Right ventricle myocardium inferior (tissue), 1 donor: ENCODE measurements around the gene FAM13A. TPM values are rescaled to one million over a fixed set of nuclear protein-coding genes. Genes with fewer than 3 reads are reported as not detected.

Source experiments
- ATAC-seq: fragments of 200-7000 bp; cut with Tn5 transposase; one replicate; pipeline ENCODE4 v1.9.1; 2020; ENCODE audit warnings: mild to moderate bottlenecking, moderate library complexity
- DNase-seq: peaks from one replicate; pipeline ENCODE4 v3.0.0; 2021; ENCODE audit errors: missing footprints
- intact Hi-C: fragments of 100-400 bp; cut with DNase I; formaldehyde crosslinking; loops from one replicate; pipeline ENCODE4 v1.11.0; 2022
- total RNA-seq: library from RNA; stranded (reverse); fragmentation: NEBNext Ultra II Directional; extraction: Animal tissue kit (Norgen Biotek cat#: 25700); gene quantifications from one replicate; pipeline ENCODE4 v1.2.1, GENCODE V29; 2021
- donor health status: DM: no; HTN: yes; CAD: no; lungs with severe emphysema.

Gene FAM13A
- total RNA-seq, 1 donor from 2014 or later, result 17.3 TPM

GRCh38 chr4:88975958-88976774, 80.8 kb downstream of the FAM13A start:
- DNase-seq (no peak), ATAC-seq (no peak)
- intact Hi-C loops, result no loop called here

GRCh38 chr4:88971536-88971935, 85.4 kb downstream of the FAM13A start:
- ATAC-seq, result no peak
- no peak for DNase-seq
- intact Hi-C loops, result no loop called here

- no peak for ATAC-seq
- intact Hi-C loops, result no loop called here
- no peak for DNase-seq
Measured at GRCh38 chr4:88969746-88970145, 87.2 kb downstream of the FAM13A start.

- intact Hi-C loops, result no loop called here
- ATAC-seq (no peak), DNase-seq (no peak)
Measured at GRCh38 chr4:88969271-88969670, 87.7 kb downstream of the FAM13A start.

GRCh38 chr4:88967883-88968331, 89.1 kb downstream of the FAM13A start:
- DNase-seq (no peak), ATAC-seq (no peak)
- intact Hi-C loops, result no loop called here

- ATAC-seq, result no peak
- intact Hi-C loops, result no loop called here
- no peak for DNase-seq
Measured at GRCh38 chr4:88965053-88965452, 91.9 kb downstream of the FAM13A start.

- no peak for ATAC-seq
- DNase-seq, result no peak
- intact Hi-C loops, result no loop called here
Measured at GRCh38 chr4:88964450-88964849, 92.5 kb downstream of the FAM13A start.

- intact Hi-C loops, result no loop called here
- ATAC-seq, result no peak
- no peak for DNase-seq
Measured at GRCh38 chr4:88963817-88964216, 93.2 kb downstream of the FAM13A start.

GRCh38 chr4:88962396-88962795, 94.6 kb downstream of the FAM13A start:
- no peak for DNase-seq
- ATAC-seq, result no peak
- intact Hi-C loops, result no loop called here

- intact Hi-C loops, result no loop called here
- DNase-seq (no peak), ATAC-seq (no peak)
Measured at GRCh38 chr4:88960576-88960975, 96.4 kb downstream of the FAM13A start.

GRCh38 chr4:88958080-88958479, 98.9 kb downstream of the FAM13A start:
- intact Hi-C loops, result no loop called here
- no peak for DNase-seq

GRCh38 chr4:88957570-88957969, 99.4 kb downstream of the FAM13A start:
- peak; percentile 59 for ATAC-seq

More at GRCh38 chr4:88958080-88958479, 98.9 kb downstream of the FAM13A start:
- ATAC-seq, result peak; percentile 56

GRCh38 chr4:88955580-88956380, 101.2 kb downstream of the FAM13A start:
- DNase-seq (no peak), ATAC-seq (no peak)
- intact Hi-C loops, result no loop called here

More at GRCh38 chr4:88957570-88957969, 99.4 kb downstream of the FAM13A start:
- intact Hi-C loops, result no loop called here
- DNase-seq, result no peak

- intact Hi-C loops, result no loop called here
- DNase-seq, result no peak
- ATAC-seq, result no peak
Measured at GRCh38 chr4:88953400-88953799, 103.6 kb downstream of the FAM13A start.

GRCh38 chr4:88952081-88952480, 104.9 kb downstream of the FAM13A start:
- no peak for DNase-seq
- no peak for ATAC-seq
- intact Hi-C loops, result no loop called here

- intact Hi-C loops, result no loop called here
- ATAC-seq (no peak), DNase-seq (no peak)
Measured at GRCh38 chr4:88949605-88950004, 107.4 kb downstream of the FAM13A start.

GRCh38 chr4:88940506-88940905, 116.5 kb downstream of the FAM13A start:
- DNase-seq, result no peak
- ATAC-seq, result no peak
- intact Hi-C loops, result no loop called here

- ATAC-seq, result no peak
- intact Hi-C loops, result no loop called here
- DNase-seq, result no peak
Measured at GRCh38 chr4:88939697-88940096, 117.3 kb downstream of the FAM13A start.

GRCh38 chr4:88938138-88938537, 118.8 kb downstream of the FAM13A start:
- ATAC-seq, result no peak
- intact Hi-C loops, result no loop called here
- no peak for DNase-seq

GRCh38 chr4:88937081-88937480, 119.9 kb downstream of the FAM13A start:
- intact Hi-C loops, result no loop called here
- ATAC-seq (no peak), DNase-seq (no peak)
